ENCODE results near the gene LGALS3BP. TPM values are rescaled to one million over a fixed set of nuclear protein-coding genes. Genes with fewer than 3 reads are reported as not detected.

The LGALS3BP gene, protein sequence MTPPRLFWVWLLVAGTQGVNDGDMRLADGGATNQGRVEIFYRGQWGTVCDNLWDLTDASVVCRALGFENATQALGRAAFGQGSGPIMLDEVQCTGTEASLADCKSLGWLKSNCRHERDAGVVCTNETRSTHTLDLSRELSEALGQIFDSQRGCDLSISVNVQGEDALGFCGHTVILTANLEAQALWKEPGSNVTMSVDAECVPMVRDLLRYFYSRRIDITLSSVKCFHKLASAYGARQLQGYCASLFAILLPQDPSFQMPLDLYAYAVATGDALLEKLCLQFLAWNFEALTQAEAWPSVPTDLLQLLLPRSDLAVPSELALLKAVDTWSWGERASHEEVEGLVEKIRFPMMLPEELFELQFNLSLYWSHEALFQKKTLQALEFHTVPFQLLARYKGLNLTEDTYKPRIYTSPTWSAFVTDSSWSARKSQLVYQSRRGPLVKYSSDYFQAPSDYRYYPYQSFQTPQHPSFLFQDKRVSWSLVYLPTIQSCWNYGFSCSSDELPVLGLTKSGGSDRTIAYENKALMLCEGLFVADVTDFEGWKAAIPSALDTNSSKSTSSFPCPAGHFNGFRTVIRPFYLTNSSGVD
- total RNA-seq = 1.4 and 79.9 TPM in 2 replicates

DNA sequence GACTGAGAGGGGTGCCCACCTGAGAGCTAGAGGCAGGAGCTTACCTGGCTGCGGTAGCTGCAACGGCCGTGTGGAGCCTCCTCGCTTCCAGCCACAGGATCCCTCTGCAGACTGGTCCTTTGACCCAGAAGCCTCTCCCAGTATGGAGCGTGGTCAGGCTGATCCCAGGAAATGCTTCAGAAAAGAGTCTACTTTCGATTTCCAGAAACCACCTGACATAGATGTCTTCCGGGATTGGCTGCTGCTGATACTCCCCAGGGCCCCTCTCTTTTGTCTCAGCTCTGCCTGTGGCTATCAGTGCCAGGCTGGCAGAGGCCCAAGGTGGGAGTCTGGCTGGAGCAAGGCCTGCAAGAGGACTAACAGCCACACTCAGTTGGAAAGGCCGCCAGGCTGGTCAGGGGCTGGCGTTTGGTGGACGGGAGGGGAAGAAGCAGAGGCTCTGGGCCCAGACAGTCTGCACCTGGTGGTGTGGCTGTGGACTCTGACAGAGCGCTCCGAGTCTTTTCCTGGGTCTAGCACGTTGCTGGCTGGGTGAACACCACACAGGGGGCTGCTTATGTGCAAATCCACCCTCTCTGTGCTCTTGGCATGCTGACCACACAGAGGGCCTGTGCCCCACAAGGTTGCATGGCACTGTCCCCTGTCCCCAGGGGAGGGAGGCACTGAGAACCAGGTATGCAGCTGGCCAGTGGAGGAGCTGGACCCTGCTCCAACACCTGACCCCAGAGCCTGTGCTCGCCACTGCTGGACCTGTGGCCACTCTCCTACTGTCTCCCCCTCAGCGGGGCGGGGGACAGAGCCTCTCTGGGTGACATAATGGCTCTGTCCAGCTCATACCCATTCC is at the start of gene LGALS3BP:
TSS of gene LGALS3BP (minus strand) at position 144 of the 844 bp plus-strand sequence. CDS start 2,732 bp downstream, outside the sequence.

DNA sequence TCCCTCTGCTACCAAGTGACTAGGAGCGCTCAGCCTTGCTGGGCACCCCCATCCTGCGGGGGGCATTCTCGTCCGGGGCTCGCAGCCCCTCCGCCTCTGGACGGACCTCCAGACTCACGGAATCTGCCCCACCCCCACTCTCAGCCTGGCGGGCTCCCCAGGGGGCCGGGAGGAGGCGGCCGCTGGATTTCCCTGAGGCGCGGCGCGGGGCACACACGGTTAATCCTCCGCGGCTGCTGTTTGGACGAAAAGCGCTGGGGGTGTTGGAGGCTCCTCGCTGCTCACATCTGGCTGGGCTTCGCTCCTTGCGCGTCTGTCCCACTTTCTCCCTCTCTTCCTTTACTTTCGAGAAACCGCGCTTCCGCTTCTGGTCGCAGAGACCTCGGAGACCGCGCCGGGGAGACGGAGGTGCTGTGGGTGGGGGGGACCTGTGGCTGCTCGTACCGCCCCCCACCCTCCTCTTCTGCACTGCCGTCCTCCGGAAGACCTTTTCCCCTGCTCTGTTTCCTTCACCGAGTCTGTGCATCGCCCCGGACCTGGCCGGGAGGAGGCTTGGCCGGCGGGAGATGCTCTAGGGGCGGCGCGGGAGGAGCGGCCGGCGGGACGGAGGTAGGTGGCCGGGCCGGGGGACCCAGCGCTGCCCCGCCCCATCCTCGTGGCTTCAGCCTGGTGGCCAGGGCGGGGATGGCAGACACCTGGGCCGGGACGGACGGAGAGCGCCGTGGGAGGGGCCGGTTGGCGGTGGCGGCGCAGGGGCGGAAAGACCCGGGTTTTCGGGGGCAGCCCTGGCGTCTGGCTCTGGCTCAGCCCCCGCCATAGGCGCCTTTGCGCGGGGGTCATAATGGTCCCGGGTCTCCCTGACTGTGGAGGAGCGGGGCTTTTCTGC is 44.4 kb upstream of the LGALS3BP start, which contains the start of gene C1QTNF1:
TSS of gene C1QTNF1 (plus strand) at position 284 of the 886 bp plus-strand sequence. CDS start 19,800 bp downstream, outside the sequence.

GRCh38 chr17:79009397-79010303 is 29.9 kb upstream of the LGALS3BP start, which contains the start of gene CANT1:
TSS of gene CANT1 (minus strand) at chr17:79009764. CDS start at chr17:78997622, 12,142 bp downstream.

DNA sequence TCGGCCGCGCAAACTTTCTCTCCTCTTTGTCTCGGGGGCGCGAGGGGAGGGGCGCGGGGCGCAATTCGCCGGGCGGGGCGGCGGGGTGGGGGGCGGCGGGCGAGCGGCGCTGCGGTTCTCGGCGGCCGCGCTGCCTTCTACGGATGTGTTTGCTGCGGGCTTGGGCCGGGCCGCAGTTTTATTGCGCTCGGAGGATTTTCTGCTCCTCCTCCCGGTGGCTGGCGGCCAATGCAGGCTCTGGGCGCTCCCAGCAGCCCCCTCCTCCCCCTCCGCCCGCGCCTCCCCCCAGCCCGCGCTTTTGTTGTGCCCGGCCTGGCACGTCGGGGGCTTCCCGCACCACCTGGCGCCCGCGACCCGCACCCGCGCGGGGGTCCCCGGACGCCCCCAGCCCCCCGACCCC is 54.5 kb downstream of the LGALS3BP start, which contains the start of gene TIMP2:
TSS of gene TIMP2 (minus strand) at position 154 of the 400 bp plus-strand sequence. CDS start 299 bp downstream, outside the sequence.

Other genes starting within 250 kb of the LGALS3BP start
- 32.3 and 33.4 TPM in 2 replicates for gene CYTH1, start 197.7 kb downstream of the LGALS3BP start, total RNA-seq
- 12.2 and 16.4 TPM in 2 replicates for gene USP36, start 139.1 kb downstream of the LGALS3BP start, total RNA-seq
- 0.72 and 2.2 TPM in 2 replicates for gene CEP295NL, start 76.7 kb downstream of the LGALS3BP start, total RNA-seq
- 31.5 and 56.5 TPM in 2 replicates for gene TIMP2, start 54.5 kb downstream of the LGALS3BP start, total RNA-seq
- gene CANT1, start 29.8 kb upstream of the LGALS3BP start, total RNA-seq = 42.6 and 47.4 TPM in 2 replicates
- 2.6 and 11.9 TPM in 2 replicates for gene C1QTNF1, start 44.2 kb upstream of the LGALS3BP start, total RNA-seq
- 11.1 and 18.3 TPM in 2 replicates for gene ENGASE, start 94.9 kb upstream of the LGALS3BP start, total RNA-seq

Data from endothelial cell of coronary artery (primary cell).